IPS-18a (cell line): ENCODE measurements around the gene BORCS5.
"Not testable (repeated sequence)": the region's sequence is repeated elsewhere in the genome, so short reads cannot be mapped to it uniquely, and the experiment has no call there.

Experiments
- H3K27ac ChIP-seq: one replicate; pipeline ENCODE4 v1.5.1; 2013; ENCODE audit warnings: low read length
- H3K27me3 ChIP-seq: one replicate; pipeline ENCODE4 v1.6.1; 2013; ENCODE audit warnings: mild to moderate bottlenecking, low read length; ENCODE audit not compliant: control insufficient read depth, insufficient read depth
- H3K36me3 ChIP-seq: one replicate; pipeline ENCODE4 v1.6.1; 2013; ENCODE audit warnings: low read depth, low read length; ENCODE audit not compliant: control insufficient read depth
- H3K4me1 ChIP-seq: one replicate; pipeline ENCODE4 v1.6.1; 2013; ENCODE audit warnings: low read depth, low read length; ENCODE audit not compliant: control insufficient read depth
- H3K4me3 ChIP-seq: one replicate; pipeline ENCODE4 v1.5.1; 2013; ENCODE audit warnings: low read length
- H3K9ac ChIP-seq: one replicate; pipeline ENCODE4 v1.6.1; 2013; ENCODE audit warnings: mild to moderate bottlenecking, low read length, moderate library complexity
- H3K9me3 ChIP-seq: one replicate; pipeline ENCODE4 v1.6.1; 2013; ENCODE audit warnings: low read depth, low read length; ENCODE audit not compliant: control insufficient read depth

Gene BORCS5

GRCh38 chr12:12356896-12357718 lies at the start of gene BORCS5:
Gene BORCS5 (plus strand): TSS chr12:12357078. CDS start chr12:12357452, 374 bp downstream.
- H3K36me3 ChIP-seq = no peaks in the 10 kb centered on the region
- H3K4me1 ChIP-seq = peaks cover 6% of the 10 kb centered on the region
- H3K27ac ChIP-seq = peak within 1 kb of the TSS; percentile 8
- peak within 1 kb of the TSS; percentile 86 for H3K4me3 ChIP-seq
- no peaks in the 10 kb centered on the region for H3K27me3 ChIP-seq
- H3K9me3 ChIP-seq = no peaks in the 10 kb centered on the region
- H3K9ac ChIP-seq = peak within 1 kb of the TSS; percentile 69

GRCh38 chr12:12310695-12311094 lies 46.2 kb upstream of the BORCS5 start:
- H3K27ac ChIP-seq, H3K27me3 ChIP-seq, H3K4me3 ChIP-seq, H3K36me3 ChIP-seq, H3K9me3 ChIP-seq, H3K4me1 ChIP-seq, H3K9ac ChIP-seq: not testable (repeated sequence)

- Histone ChIP-seq H3K9ac (no peak overlapping the region), H3K9me3 (no peaks in the 10 kb centered on the region), H3K4me3 (no peak overlapping the region), H3K27ac (no peak overlapping the region), H3K36me3 (no peaks in the 10 kb centered on the region), H3K4me1 (peaks cover 12% of the 10 kb centered on the region), H3K27me3 (no peaks in the 10 kb centered on the region)
These were observed 41.0 kb upstream of the BORCS5 start for GRCh38 chr12:12315838-12316237.

- H3K4me3 ChIP-seq = peak overlapping the region; percentile 22
- H3K9me3 ChIP-seq = no peaks in the 10 kb centered on the region
- no peak overlapping the region for H3K27ac ChIP-seq
- H3K27me3 ChIP-seq = no peaks in the 10 kb centered on the region
- no peaks in the 10 kb centered on the region for H3K36me3 ChIP-seq
- no peak overlapping the region for H3K9ac ChIP-seq
- peaks cover 12% of the 10 kb centered on the region for H3K4me1 ChIP-seq
These were observed 37.3 kb upstream of the BORCS5 start for GRCh38 chr12:12319451-12320183.

GRCh38 chr12:12323118-12323517 lies 33.8 kb upstream of the BORCS5 start:
- no peaks in the 10 kb centered on the region for H3K9me3 ChIP-seq
- no peaks in the 10 kb centered on the region for H3K27me3 ChIP-seq
- no peak overlapping the region for H3K9ac ChIP-seq
- H3K27ac ChIP-seq = no peak overlapping the region
- H3K4me1 ChIP-seq = peaks cover 12% of the 10 kb centered on the region
- no peaks in the 10 kb centered on the region for H3K36me3 ChIP-seq
- H3K4me3 ChIP-seq = no peak overlapping the region

GRCh38 chr12:12323591-12323990 lies 33.3 kb upstream of the BORCS5 start:
- Histone ChIP-seq H3K27me3 (no peaks in the 10 kb centered on the region), H3K9me3 (no peaks in the 10 kb centered on the region), H3K9ac (no peak overlapping the region), H3K4me1 (peaks cover 12% of the 10 kb centered on the region), H3K27ac (no peak overlapping the region), H3K4me3 (no peak overlapping the region), H3K36me3 (no peaks in the 10 kb centered on the region)

GRCh38 chr12:12326262-12326661 lies 30.6 kb upstream of the BORCS5 start:
- H3K9me3 ChIP-seq = no peaks in the 10 kb centered on the region
- H3K27me3 ChIP-seq = no peaks in the 10 kb centered on the region
- no peak overlapping the region for H3K4me3 ChIP-seq
- peaks cover 3% of the 10 kb centered on the region for H3K4me1 ChIP-seq
- no peak overlapping the region for H3K9ac ChIP-seq
- H3K27ac ChIP-seq = no peak overlapping the region
- H3K36me3 ChIP-seq = no peaks in the 10 kb centered on the region

GRCh38 chr12:12327802-12328201 lies 29.1 kb upstream of the BORCS5 start:
- Histone ChIP-seq H3K9ac (no peak overlapping the region), H3K4me1 (peaks cover 11% of the 10 kb centered on the region), H3K27me3 (no peaks in the 10 kb centered on the region), H3K36me3 (no peaks in the 10 kb centered on the region), H3K9me3 (no peaks in the 10 kb centered on the region), H3K4me3 (no peak overlapping the region), H3K27ac (no peak overlapping the region)

GRCh38 chr12:12331244-12331771 lies 25.6 kb upstream of the BORCS5 start:
- H3K9ac ChIP-seq = no peak overlapping the region
- no peaks in the 10 kb centered on the region for H3K36me3 ChIP-seq
- H3K27ac ChIP-seq = no peak overlapping the region

GRCh38 chr12:12331896-12332295 lies 25.0 kb upstream of the BORCS5 start:
- H3K27me3 ChIP-seq = no peaks in the 10 kb centered on the region
- peaks cover 11% of the 10 kb centered on the region for H3K4me1 ChIP-seq
- H3K9ac ChIP-seq = no peak overlapping the region

More at GRCh38 chr12:12331244-12331771, 25.6 kb upstream of the BORCS5 start:
- no peaks in the 10 kb centered on the region for H3K9me3 ChIP-seq
- peaks cover 11% of the 10 kb centered on the region for H3K4me1 ChIP-seq
- no peak overlapping the region for H3K4me3 ChIP-seq
- H3K27me3 ChIP-seq = no peaks in the 10 kb centered on the region

GRCh38 chr12:12333407-12334366 lies 23.2 kb upstream of the BORCS5 start:
- Histone ChIP-seq H3K27me3 (no peaks in the 10 kb centered on the region), H3K9me3 (no peaks in the 10 kb centered on the region), H3K27ac (no peak overlapping the region), H3K4me1 (peaks cover 11% of the 10 kb centered on the region), H3K36me3 (no peaks in the 10 kb centered on the region), H3K4me3 (no peak overlapping the region), H3K9ac (no peak overlapping the region)

More at GRCh38 chr12:12331896-12332295, 25.0 kb upstream of the BORCS5 start:
- Histone ChIP-seq H3K27ac (no peak overlapping the region), H3K4me3 (no peak overlapping the region), H3K9me3 (no peaks in the 10 kb centered on the region), H3K36me3 (no peaks in the 10 kb centered on the region)
